Activated gamma-delta T cell treated with anti-CD3 and anti-CD28 coated beads, Interleukin-2, amount 50 U/mL, for 16 hours (primary cell): ENCODE results near the gene GALNT18.

Experiments used
- DNase-seq: peaks from one replicate; pipeline ENCODE4 v3.0.0-alpha.2; 2020; ENCODE audit warnings: low read depth

The GALNT18 gene

GRCh38 chr11:11525283-11525682 is 96.5 kb downstream of the GALNT18 start:
- DNase-seq: no peak

GRCh38 chr11:11524436-11525061 is 97.3 kb downstream of the GALNT18 start:
- DNase-seq: no peak

DNA sequence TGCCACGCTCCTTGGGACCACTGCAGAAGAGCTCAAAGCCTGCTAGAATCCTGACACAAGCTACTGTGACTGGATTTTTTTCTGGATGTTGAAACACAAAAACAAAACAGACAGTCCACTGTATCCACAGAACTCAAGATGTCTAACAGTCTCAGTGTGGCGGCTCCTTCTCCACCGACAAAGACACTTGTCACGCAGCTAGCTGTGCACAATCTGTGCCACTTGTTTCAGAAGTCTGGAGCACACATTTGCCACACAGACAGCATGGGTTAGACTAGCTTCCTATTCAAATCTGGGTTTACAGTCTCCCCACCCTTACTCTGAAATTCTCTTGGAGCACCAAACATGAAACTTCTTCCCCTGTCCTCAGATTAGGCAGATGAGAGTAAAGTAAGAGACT is 99.2 kb downstream of the GALNT18 start:
- no peak for DNase-seq

GRCh38 chr11:11521306-11522002 is 100.4 kb downstream of the GALNT18 start:
- DNase-seq: no peak

- no peak for DNase-seq
These were observed 101.4 kb downstream of the GALNT18 start for GRCh38 chr11:11520231-11521015.

- no peak for DNase-seq
These were observed 102.6 kb downstream of the GALNT18 start for GRCh38 chr11:11519184-11519583.

DNA sequence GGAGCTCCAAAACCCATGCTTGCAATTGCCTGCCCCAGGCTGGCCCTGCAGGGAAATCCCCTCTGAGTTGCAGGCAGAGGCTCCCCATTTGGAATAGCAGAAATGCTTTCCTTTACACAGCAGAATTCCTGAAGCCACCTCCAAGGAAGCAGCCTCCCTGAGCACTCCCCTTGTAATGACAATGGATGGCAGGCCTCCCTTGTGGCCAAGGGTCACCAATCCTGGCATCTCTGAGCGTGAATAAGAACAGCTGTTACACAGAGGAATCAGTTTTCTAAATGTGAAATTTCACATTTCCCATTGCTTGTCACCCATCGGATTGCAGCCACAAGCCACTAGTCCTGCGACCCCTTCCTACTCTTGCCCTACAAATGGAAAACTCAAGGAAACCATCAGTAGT is 107.6 kb downstream of the GALNT18 start:
- DNase-seq: no peak

GRCh38 chr11:11513422-11513821 is 108.4 kb downstream of the GALNT18 start:
- DNase-seq: no peak

GRCh38 chr11:11512929-11513328 is 108.9 kb downstream of the GALNT18 start:
- DNase-seq: no peak

GRCh38 chr11:11512502-11512901 is 109.3 kb downstream of the GALNT18 start:
- DNase-seq: no peak

DNA sequence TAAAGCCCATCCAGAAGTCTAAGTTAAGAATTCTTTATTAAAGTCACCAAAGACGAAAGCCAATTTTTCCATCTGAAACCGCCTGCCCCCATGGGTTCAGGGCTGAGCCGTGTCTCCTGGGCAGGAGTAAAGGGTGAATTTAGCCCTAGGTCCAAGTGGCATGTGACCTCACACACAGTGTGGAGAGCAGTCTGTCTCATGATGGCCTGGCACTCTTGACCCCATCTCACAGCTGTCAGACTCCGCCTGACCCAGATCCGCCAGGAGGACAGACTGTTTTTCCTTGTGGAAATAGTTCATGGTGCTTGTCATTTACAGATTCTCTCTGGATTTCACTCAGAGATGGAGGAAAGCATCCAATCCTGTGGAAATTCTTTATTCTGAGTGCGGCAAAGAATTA is 109.7 kb downstream of the GALNT18 start:
- DNase-seq: no peak

GRCh38 chr11:11510939-11511338 is 110.9 kb downstream of the GALNT18 start:
- DNase-seq: no peak

GRCh38 chr11:11505692-11506091 is 116.1 kb downstream of the GALNT18 start:
- no peak for DNase-seq

DNA sequence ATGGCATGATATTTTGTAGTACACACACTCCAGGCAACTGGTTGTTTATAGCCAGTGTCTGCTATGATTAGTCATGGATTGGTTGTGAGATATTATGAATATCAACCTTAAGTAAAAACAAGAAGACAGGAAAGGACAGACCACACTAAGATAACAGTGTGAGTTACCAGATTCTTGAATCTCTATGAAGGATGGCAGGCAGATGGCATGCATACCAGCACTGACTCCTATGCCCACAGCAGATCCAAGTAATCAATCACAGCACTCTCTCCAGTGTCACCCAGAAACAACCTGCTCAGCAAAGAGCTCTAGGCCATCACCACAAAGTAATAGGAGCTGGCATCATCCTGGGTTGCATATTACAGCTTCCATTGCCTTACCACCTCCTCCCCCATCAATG is 116.6 kb downstream of the GALNT18 start:
- no peak for DNase-seq

DNA sequence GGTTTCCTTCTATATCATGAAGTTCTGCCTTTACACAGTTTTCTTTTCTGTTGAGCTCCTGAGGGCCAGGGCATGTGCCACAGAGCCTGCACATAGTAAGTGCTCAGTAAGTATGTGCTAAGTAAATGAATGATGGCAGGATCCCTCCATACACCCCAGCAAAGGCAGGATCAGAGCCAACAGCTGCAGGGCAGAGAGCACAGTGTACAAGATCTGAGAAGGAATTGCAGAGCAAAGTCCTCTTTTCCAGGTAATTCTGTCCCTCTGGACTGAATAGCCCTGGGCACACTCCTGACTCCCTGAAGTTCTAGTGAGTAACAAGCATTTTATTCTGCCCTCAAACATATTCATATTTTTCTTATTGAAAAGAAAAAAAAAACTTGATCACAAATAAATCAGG is 117.7 kb downstream of the GALNT18 start:
- DNase-seq: no peak

DNA sequence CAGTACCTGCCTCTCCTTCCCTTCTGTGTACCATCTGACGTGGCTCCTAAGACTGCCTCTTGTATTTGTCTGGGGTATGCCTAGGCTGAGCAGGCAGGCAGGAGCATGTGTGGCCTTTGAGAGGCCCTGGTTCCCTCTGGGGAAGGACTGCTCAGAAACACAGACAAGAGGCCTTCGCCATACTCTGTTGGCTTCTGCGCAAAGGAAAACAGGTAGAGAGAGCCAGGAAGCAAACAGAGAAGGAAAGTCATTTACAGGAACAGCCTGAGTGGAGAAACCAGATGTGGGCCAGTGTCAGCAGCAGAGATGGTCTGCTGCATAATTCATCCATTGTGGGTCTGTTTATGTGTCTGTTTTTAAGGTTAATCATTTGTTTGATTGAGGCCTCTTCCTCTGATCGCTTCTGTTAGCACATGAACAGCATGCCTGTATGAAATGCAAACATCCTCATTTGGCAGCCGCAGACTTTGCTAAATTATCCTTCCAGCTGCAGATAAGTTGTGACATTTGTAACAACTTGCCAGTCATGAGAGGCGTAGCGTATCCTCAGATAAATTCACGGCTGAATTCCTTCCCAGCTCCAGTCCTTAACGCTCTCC is 119.4 kb downstream of the GALNT18 start:
- DNase-seq: no peak

DNA sequence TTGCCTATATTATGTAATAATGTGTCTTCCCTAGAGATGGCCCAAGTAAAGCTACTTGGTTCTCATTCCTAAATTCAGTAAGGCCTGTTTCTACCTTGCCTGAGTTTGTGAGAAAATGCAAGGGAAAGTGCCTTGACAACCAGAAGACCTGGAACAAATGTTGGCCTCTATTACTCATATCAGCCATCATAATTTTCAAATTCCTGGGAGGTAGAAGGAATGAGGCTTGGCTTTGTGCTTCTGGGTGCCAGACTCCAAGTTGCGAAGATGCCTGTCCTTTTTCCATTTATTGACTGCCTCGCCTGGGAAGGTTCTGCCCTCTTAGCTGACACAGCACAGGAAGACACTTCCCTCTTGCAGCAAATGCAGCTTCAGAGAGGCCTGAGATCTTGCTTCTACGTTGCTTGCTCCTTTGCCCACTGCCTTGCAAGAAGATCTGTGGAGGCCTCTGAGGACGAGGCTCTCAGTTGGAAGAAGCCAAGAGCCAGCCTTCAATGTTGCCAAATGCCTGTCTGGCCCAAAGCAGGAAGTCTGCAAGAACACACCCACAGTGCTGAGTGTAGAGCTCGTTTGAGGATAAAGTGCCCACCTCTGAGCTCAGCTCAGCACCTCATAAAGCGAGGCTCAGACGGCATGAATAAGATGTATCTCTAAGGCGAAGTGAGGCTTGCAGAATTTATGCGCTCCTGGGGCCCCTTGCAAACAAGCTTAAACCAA is 120.1 kb downstream of the GALNT18 start:
- no peak for DNase-seq

DNA sequence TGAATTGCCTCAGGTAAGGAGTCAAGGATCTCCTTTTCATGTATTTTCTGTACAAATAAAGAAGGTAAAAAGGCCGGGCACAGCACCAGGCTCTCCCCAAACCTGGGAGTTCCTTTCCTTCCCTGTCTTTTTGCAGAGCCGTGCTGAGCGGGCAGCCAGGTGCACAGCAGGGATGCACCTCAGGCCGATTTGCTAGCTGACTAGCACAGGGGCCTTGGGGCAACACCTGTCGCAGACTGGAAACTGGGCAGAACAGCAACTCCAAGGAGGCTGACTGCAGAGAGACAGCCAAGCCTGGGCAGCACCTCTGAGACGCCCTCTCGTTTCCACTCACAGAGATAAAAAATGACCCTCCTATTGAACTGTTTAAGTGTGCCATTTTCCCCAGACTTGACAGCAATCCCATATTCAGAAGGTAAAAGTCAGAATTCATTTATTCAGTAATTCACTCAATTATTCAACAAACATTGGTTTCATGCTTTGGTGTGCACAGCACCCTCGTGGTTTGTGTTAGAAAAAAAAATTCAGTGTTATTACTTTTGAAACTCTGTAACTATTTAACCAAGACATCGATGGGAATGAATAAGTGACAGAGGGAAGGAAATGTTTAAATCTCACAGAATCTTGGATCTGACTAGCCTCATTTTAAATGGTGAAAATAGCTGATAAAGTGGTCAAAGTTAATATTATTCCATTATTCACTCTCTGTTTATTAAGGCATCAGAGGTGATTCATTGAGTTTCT is 120.9 kb downstream of the GALNT18 start:
- DNase-seq: no peak

DNA sequence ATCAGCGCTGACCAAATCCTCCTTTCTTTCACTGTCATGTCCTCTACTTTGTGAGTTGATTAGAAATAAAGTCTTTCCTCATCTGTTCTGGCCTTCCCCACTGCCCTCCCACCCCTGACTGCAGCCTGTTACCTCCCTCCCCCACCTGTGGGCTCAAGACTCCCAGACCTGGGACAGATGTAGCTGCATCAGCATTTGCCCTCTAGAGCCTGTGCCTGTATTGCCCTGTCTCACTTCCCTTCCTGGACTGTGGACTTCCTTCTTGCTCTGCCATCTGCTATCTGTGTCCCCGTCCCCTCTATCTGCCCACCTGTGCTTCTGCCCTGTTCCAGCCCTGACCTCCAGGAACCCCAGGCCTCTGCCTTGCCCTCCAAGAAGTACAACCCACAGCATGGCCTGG is 122.5 kb downstream of the GALNT18 start:
- DNase-seq: no peak

DNA sequence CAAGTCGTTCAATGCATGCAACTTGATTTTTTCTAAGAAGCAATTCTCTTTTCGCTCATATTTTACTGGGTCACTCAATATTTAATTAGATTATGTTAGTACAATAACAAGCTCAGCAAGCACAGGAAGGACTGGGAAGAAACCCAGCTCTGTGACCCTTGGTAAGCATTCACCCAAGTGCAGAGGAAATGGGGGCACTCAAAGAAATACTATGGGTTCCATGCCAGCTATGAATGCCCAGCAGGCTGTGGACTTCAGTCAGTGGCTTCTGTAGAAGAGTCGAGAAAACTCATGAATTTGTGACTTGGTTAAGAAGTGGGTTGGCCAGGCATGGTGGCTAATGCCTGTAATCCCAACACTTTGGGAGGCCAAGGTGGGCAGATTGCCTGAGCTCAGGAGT is 123.6 kb downstream of the GALNT18 start:
- no peak for DNase-seq

GRCh38 chr11:11496879-11497278 is 124.9 kb downstream of the GALNT18 start:
- no peak for DNase-seq
